Naive thymus-derived CD4-positive, alpha-beta T cell (primary cell): ENCODE measurements around the gene PLEKHA5. TPM values are rescaled to one million over a fixed set of nuclear protein-coding genes. Genes with fewer than 3 reads are reported as not detected.
"Not testable (repeated sequence)": the region's sequence is repeated elsewhere in the genome, so short reads cannot be mapped to it uniquely, and the experiment has no call there.

Experiments used
- ATAC-seq: fragments of 150-1000 bp; cut with Tn5 transposase; 2 replicates; pipeline ENCODE4 v1.10.0; 2021; ENCODE audit warnings: mild to moderate bottlenecking, moderate library complexity
- CTCF ChIA-PET: fragments of 350-600 bp; sonication (Branson Sonifier 250); formaldehyde crosslinking; loops from one replicate; lab custom pipeline; 2021; ENCODE audit warnings: antibody characterized with exemption; lab: Charles Lee
- POLR2A ChIA-PET: fragments of 350-600 bp; sonication (Branson Sonifier 250); formaldehyde crosslinking; loops from one replicate; lab custom pipeline; 2021; ENCODE audit warnings: antibody characterized with exemption, inconsistent platforms; lab: Charles Lee
- DNase-seq, 9 donors: peaks; one replicate each; pipeline versions ENCODE4 v3.0.0 to v3.0.0-alpha.2; 2020 to 2022; ENCODE audit warnings: mixed read lengths in 1 of 9
- H3K27ac ChIP-seq: one replicate; pipeline ENCODE4 v1.7.0; 2013; ENCODE audit warnings: mild to moderate bottlenecking, low read depth, low read length, moderate library complexity
- H3K27me3 ChIP-seq, 2 donors: one replicate each; pipeline ENCODE4 v1.7.0; 2013; ENCODE audit warnings: low read length in 2 of 2, mild to moderate bottlenecking in 2 of 2, moderate library complexity in 2 of 2; ENCODE audit not compliant: control insufficient read depth in 2 of 2, insufficient read depth in 2 of 2
- H3K36me3 ChIP-seq, 3 experiments: 1 replicate in 2 of 3; 2 replicates in 1 of 3; pipeline ENCODE4 v1.7.0; 2013; ENCODE audit warnings: low read length in 3 of 3, mild to moderate bottlenecking in 3 of 3, moderate library complexity in 1 of 3; ENCODE audit not compliant: insufficient read depth in 3 of 3, control insufficient read depth in 2 of 3
- H3K4me1 ChIP-seq, 2 donors: one replicate each; pipeline ENCODE4 v1.7.0; 2013; ENCODE audit warnings: low read length in 2 of 2, mild to moderate bottlenecking in 2 of 2, moderate library complexity in 1 of 2; ENCODE audit not compliant: control insufficient read depth in 2 of 2, insufficient read depth in 2 of 2
- H3K4me3 ChIP-seq: 2 replicates; pipeline ENCODE4 v1.7.0; 2013; ENCODE audit warnings: mild to moderate bottlenecking, low read length
- H3K9me3 ChIP-seq, 3 experiments: 1 replicate in 2 of 3; 2 replicates in 1 of 3; pipeline ENCODE4 v1.7.0; 2013; ENCODE audit warnings: low read length in 3 of 3; ENCODE audit not compliant: control insufficient read depth in 2 of 3
- H3K27ac Mint-ChIP-seq, 9 donors: one replicate each; pipeline ENCODE4 v1.8.0; 2020 to 2022; ENCODE audit warnings: mixed read lengths in 9 of 9, mild to moderate bottlenecking in 8 of 9, moderate library complexity in 5 of 9, inconsistent platforms in 2 of 9
- H3K27me3 Mint-ChIP-seq, 5 donors: one replicate each; pipeline ENCODE4 v1.8.0; 2021 to 2022; ENCODE audit warnings: mixed read lengths in 5 of 5, mild to moderate bottlenecking in 1 of 5
- H3K36me3 Mint-ChIP-seq, 5 donors: one replicate each; pipeline ENCODE4 v1.8.0; 2020 to 2022; ENCODE audit warnings: mixed read lengths in 5 of 5, mild to moderate bottlenecking in 3 of 5, inconsistent platforms in 1 of 5
- H3K4me1 Mint-ChIP-seq, 7 donors: one replicate each; pipeline ENCODE4 v1.8.0; 2020 to 2022; ENCODE audit warnings: mixed read lengths in 7 of 7, mild to moderate bottlenecking in 3 of 7, inconsistent platforms in 1 of 7
- H3K4me3 Mint-ChIP-seq, 10 donors: one replicate each; pipeline ENCODE4 v1.8.0; 2020 to 2022; ENCODE audit warnings: mild to moderate bottlenecking in 10 of 10, mixed read lengths in 10 of 10, moderate library complexity in 6 of 10, inconsistent platforms in 2 of 10
- H3K9me3 Mint-ChIP-seq, 11 donors: one replicate each; pipeline ENCODE4 v1.8.0; 2020 to 2022; ENCODE audit warnings: mixed read lengths in 11 of 11, mild to moderate bottlenecking in 4 of 11, inconsistent platforms in 1 of 11, moderate library complexity in 1 of 11
- intact Hi-C, 2 donors: fragments of 100-400 bp; cut with micrococcal nuclease; formaldehyde crosslinking; loops; one replicate each; pipeline ENCODE4 v1.15.1; 2023
- polyA plus RNA-seq, 2 donors: library from polyadenylated mRNA; unstranded; fragments of 300-500 nt; fragmentation: Illumina TruSeq; gene quantifications; one replicate each; pipeline ENCODE4 v1.2.3, GENCODE V29; 2021
- total RNA-seq, 6 experiments: library from RNA in 5 of 6; stranded (reverse) in 5 of 6; gene quantifications; 1 replicate in 5 of 6; 2 replicates in 1 of 6; pipeline ENCODE4 v1.2.3 and lab custom pipeline; 2021 to 2026

Gene PLEKHA5
- total and polyA plus RNA-seq, 7 experiments from 2014 or later = 0.32 to 5.3 (median 1.3) TPM

DNA sequence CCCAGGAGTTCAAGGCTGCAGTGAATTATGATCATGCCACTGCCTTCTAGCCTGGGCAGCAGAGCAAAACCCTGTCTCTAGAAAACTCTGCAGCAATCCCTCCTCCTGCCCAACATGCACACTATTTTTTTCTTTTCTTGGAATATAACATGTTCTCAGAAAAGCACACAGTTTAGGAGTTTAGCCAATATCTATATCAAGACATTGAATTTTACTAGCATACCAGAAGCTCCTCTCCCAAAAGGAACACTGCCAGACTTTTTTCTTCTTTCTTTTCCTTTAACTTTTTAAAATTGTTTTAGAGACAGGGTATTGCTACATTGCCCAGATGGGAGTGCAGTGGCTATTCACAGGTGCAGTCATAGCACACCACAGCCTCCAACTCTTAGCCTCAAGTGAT is 202.7 kb downstream of the PLEKHA5 start:
- ChIA-PET CTCF (no interaction called here), POLR2A (no interaction called here)
- no peak overlapping the region for H3K4me3 Mint-ChIP-seq
- H3K27ac ChIP-seq = no peak overlapping the region
- H3K4me1 Mint-ChIP-seq = no peaks in the 10 kb centered on the region
- ATAC-seq (no peak), DNase-seq (no peak)
- no peaks in the 10 kb centered on the region for H3K27me3 Mint-ChIP-seq
- H3K9me3 Mint-ChIP-seq = peaks cover 0 to 7% (median 4%) of the 10 kb centered on the region in 11 donors
- no peaks in the 10 kb centered on the region for H3K36me3 ChIP-seq
- no peak overlapping the region for H3K27ac Mint-ChIP-seq
- H3K4me1 ChIP-seq = no peaks in the 10 kb centered on the region
- no peaks in the 10 kb centered on the region for H3K9me3 ChIP-seq
- intact Hi-C loops = no loop called here
- H3K27me3 ChIP-seq = no peaks in the 10 kb centered on the region
- H3K4me3 ChIP-seq = no peak overlapping the region
- H3K36me3 Mint-ChIP-seq = peaks cover 0 to 4% (median 0%) of the 10 kb centered on the region in 5 donors

GRCh38 chr12:19338405-19338804 is 208.9 kb downstream of the PLEKHA5 start:
- H3K27ac ChIP-seq = no peak overlapping the region
- H3K27me3 ChIP-seq = no peaks in the 10 kb centered on the region
- Mint-ChIP-seq H3K27me3 (no peaks in the 10 kb centered on the region), H3K27ac (no peak overlapping the region), H3K4me3 (no peak overlapping the region), H3K4me1 (no peaks in the 10 kb centered on the region), H3K9me3 (peaks cover 0 to 7% (median 5%) of the 10 kb centered on the region in 11 donors), H3K36me3 (peaks cover 0 to 5% (median 5%) of the 10 kb centered on the region in 5 donors)
- H3K36me3 ChIP-seq = no peaks in the 10 kb centered on the region
- ATAC-seq (no peak), DNase-seq (no peak)
- POLR2A ChIA-PET = no interaction called here
- CTCF ChIA-PET = no interaction called here
- no peak overlapping the region for H3K4me3 ChIP-seq
- no peaks in the 10 kb centered on the region for H3K4me1 ChIP-seq
- no peaks in the 10 kb centered on the region for H3K9me3 ChIP-seq
- intact Hi-C loops = no loop called here

GRCh38 chr12:19350850-19351249 is 221.3 kb downstream of the PLEKHA5 start:
- H3K27me3 ChIP-seq, H3K27ac Mint-ChIP-seq, H3K27ac ChIP-seq, H3K36me3 ChIP-seq, intact Hi-C loops, CTCF ChIA-PET, H3K36me3 Mint-ChIP-seq, H3K4me3 ChIP-seq, H3K27me3 Mint-ChIP-seq, ATAC-seq, H3K4me3 Mint-ChIP-seq, H3K4me1 ChIP-seq, DNase-seq, POLR2A ChIA-PET, H3K9me3 ChIP-seq, H3K4me1 Mint-ChIP-seq: not testable (repeated sequence)
- peaks cover 0 to 21% (median 9%) of the 10 kb centered on the region in 11 donors for H3K9me3 Mint-ChIP-seq

GRCh38 chr12:19351346-19351745 is 221.8 kb downstream of the PLEKHA5 start:
- no peaks in the 10 kb centered on the region for H3K9me3 ChIP-seq
- H3K9me3 Mint-ChIP-seq = peaks cover 0 to 21% (median 9%) of the 10 kb centered on the region in 11 donors
- no peak overlapping the region for H3K4me3 ChIP-seq
- ATAC-seq (no peak), DNase-seq (no peak)
- no peak overlapping the region for H3K27ac ChIP-seq
- H3K4me3 Mint-ChIP-seq = no peak overlapping the region
- H3K27ac Mint-ChIP-seq = no peak overlapping the region
- no peaks in the 10 kb centered on the region for H3K4me1 Mint-ChIP-seq
- no peaks in the 10 kb centered on the region for H3K36me3 ChIP-seq
- no peaks in the 10 kb centered on the region for H3K27me3 ChIP-seq
- intact Hi-C loops = no loop called here
- POLR2A ChIA-PET = no interaction called here
- no peaks in the 10 kb centered on the region for H3K27me3 Mint-ChIP-seq
- CTCF ChIA-PET = no interaction called here
- H3K36me3 Mint-ChIP-seq = peaks cover 0 to 1% (median 0%) of the 10 kb centered on the region in 5 donors
- no peaks in the 10 kb centered on the region for H3K4me1 ChIP-seq

DNA sequence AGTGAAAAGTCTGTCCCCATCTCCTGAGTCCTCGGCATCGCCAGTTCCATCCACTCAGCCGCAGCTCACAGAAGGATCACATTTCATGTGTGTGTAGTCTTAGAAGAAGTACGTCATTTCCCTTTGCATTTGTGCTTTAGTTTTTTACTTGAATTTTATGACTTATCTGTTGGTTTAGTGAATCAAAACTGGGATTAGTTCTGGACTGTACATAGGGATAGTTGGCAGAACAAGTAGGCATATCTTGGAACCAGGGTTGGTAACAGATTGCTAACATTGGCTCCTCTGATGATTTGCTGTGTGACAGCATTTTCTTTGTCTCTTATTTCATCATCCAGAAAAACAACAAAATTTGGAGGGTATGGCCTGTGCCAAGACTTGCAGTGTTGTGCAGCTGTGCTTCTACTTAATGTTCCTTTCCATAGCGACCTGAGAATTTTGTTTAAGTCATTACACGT is 240.2 kb downstream of the PLEKHA5 start:
- no peaks in the 10 kb centered on the region for H3K9me3 ChIP-seq
- no peaks in the 10 kb centered on the region for H3K27me3 ChIP-seq
- no peaks in the 10 kb centered on the region for H3K27me3 Mint-ChIP-seq
- no peaks in the 10 kb centered on the region for H3K36me3 Mint-ChIP-seq
- no peak for ATAC-seq
- no peak overlapping the region for H3K4me3 Mint-ChIP-seq
- intact Hi-C loops = no loop called here
- H3K4me1 ChIP-seq = no peaks in the 10 kb centered on the region
- CTCF ChIA-PET = no interaction called here
- DNase-seq = no peak
- no peaks in the 10 kb centered on the region for H3K36me3 ChIP-seq
- POLR2A ChIA-PET = no interaction called here
- H3K4me1 Mint-ChIP-seq = peaks cover 0 to 8% (median 0%) of the 10 kb centered on the region in 7 donors
- H3K27ac Mint-ChIP-seq = no peak overlapping the region
- H3K4me3 ChIP-seq = no peak overlapping the region
- no peak overlapping the region for H3K27ac ChIP-seq
- no peaks in the 10 kb centered on the region for H3K9me3 Mint-ChIP-seq

GRCh38 chr12:19373586-19373985 is 244.1 kb downstream of the PLEKHA5 start:
- no peak overlapping the region for H3K4me3 ChIP-seq
- CTCF ChIA-PET = no interaction called here
- ATAC-seq (no peak), DNase-seq (no peak)
- H3K4me1 Mint-ChIP-seq = peaks cover 0 to 1% (median 0%) of the 10 kb centered on the region in 7 donors
- H3K36me3 ChIP-seq = no peaks in the 10 kb centered on the region
- no peaks in the 10 kb centered on the region for H3K36me3 Mint-ChIP-seq
- H3K27me3 ChIP-seq = no peaks in the 10 kb centered on the region
- H3K27ac ChIP-seq = no peak overlapping the region
- POLR2A ChIA-PET = no interaction called here
- H3K27me3 Mint-ChIP-seq = no peaks in the 10 kb centered on the region
- H3K27ac Mint-ChIP-seq = no peak overlapping the region
- no peaks in the 10 kb centered on the region for H3K9me3 ChIP-seq
- intact Hi-C loops = no loop called here
- H3K4me1 ChIP-seq = no peaks in the 10 kb centered on the region
- no peaks in the 10 kb centered on the region for H3K9me3 Mint-ChIP-seq
- no peak overlapping the region for H3K4me3 Mint-ChIP-seq

DNA sequence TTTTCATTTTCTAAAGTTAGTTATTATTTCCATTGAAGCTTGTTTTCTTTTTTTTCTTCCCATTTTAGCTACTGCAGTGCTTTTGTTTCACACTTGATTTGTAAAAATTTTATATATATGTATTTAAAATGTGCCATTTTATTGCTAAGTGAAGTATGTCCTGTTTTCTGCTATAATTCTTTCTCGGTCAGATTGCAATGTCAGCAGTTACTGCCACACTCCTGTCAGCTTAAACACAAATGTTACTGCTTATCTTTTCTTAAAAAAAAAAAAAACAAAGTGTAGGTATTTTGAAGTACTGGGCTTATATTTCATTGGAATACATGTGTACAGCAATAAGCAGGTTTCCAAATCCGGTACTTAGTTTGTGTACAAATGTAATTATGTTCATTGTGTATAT is 246.4 kb downstream of the PLEKHA5 start:
- ChIA-PET POLR2A (no interaction called here), CTCF (no interaction called here)
- Mint-ChIP-seq H3K36me3 (peaks cover 0 to 1% (median 0%) of the 10 kb centered on the region in 5 donors), H3K27ac (no peak overlapping the region), H3K9me3 (no peaks in the 10 kb centered on the region), H3K27me3 (no peaks in the 10 kb centered on the region), H3K4me3 (no peak overlapping the region), H3K4me1 (peaks cover 0 to 1% (median 0%) of the 10 kb centered on the region in 7 donors)
- intact Hi-C loops = no loop called here
- no peak overlapping the region for H3K27ac ChIP-seq
- ATAC-seq (no peak), DNase-seq (no peak)
- H3K4me3 ChIP-seq = no peak overlapping the region
- no peaks in the 10 kb centered on the region for H3K4me1 ChIP-seq
- H3K9me3 ChIP-seq = no peaks in the 10 kb centered on the region
- H3K36me3 ChIP-seq = no peaks in the 10 kb centered on the region
- H3K27me3 ChIP-seq = no peaks in the 10 kb centered on the region
